CD14-positive monocyte (primary cell): Measurements from ENCODE around the gene NRG3. TPM values are rescaled to one million over a fixed set of nuclear protein-coding genes. Genes with fewer than 3 reads are reported as not detected.

Source experiments
- DNase-seq, 3 donors: peaks; one replicate each; pipeline ENCODE4 v3.0.0-alpha.2; 2011 to 2022
- H2AFZ ChIP-seq: 2 replicates; pipeline ENCODE4 v1.6.0; 2012; ENCODE audit warnings: mild to moderate bottlenecking, low read depth, low read length, inconsistent platforms; ENCODE audit not compliant: insufficient read depth, poor library complexity, severe bottlenecking
- H3K27ac ChIP-seq, 2 donors: 1 replicate in 1 of 2; 2 replicates in 1 of 2; pipeline ENCODE4 v1.5.1; 2012 to 2013; ENCODE audit warnings: low read length in 2 of 2, control low read depth in 1 of 2, inconsistent platforms in 1 of 2, low read depth in 1 of 2, mild to moderate bottlenecking in 1 of 2
- H3K27me3 ChIP-seq, 2 donors: one replicate each; pipeline versions ENCODE4 v1.6.0 to v1.6.1; 2011 to 2013; ENCODE audit warnings: low read length in 2 of 2; ENCODE audit not compliant: control insufficient read depth in 2 of 2, insufficient read depth in 2 of 2
- H3K36me3 ChIP-seq, 2 donors: replicated peaks in 1 of 2; 1 replicate in 1 of 2; 2 replicates in 1 of 2; pipeline versions ENCODE4 v1.5.1 to v1.6.1; 2012 to 2013; ENCODE audit warnings: low read length in 2 of 2, control low read depth in 1 of 2, inconsistent platforms in 1 of 2, mild to moderate bottlenecking in 1 of 2; ENCODE audit not compliant: insufficient read depth in 2 of 2, control insufficient read depth in 1 of 2
- H3K4me1 ChIP-seq, 2 donors: 1 replicate in 1 of 2; 2 replicates in 1 of 2; pipeline versions ENCODE4 v1.5.1 to v1.6.1; 2012 to 2013; ENCODE audit warnings: low read length in 2 of 2, control low read depth in 1 of 2, inconsistent platforms in 1 of 2, mild to moderate bottlenecking in 1 of 2, moderate library complexity in 1 of 2; ENCODE audit not compliant: insufficient read depth in 2 of 2, control insufficient read depth in 1 of 2
- H3K4me2 ChIP-seq: replicated peaks from 2 replicates; pipeline ENCODE3; 2012; ENCODE audit warnings: low read length, moderate library complexity, mild to moderate bottlenecking; ENCODE audit not compliant: poor library complexity, severe bottlenecking; ENCODE audit errors: extremely low read depth
- H3K4me3 ChIP-seq, 3 experiments: fragments of 200-600 bp in 1 of 3; sonication (generic) in 1 of 3; replicated peaks in 1 of 3; 1 replicate in 2 of 3; 2 replicates in 1 of 3; pipeline ENCODE4 v1.5.1; 2011 to 2013; ENCODE audit warnings: low read length in 3 of 3, mild to moderate bottlenecking in 3 of 3, control low read depth in 2 of 3, low read depth in 2 of 3, inconsistent platforms in 1 of 3, moderate library complexity in 1 of 3
- H3K79me2 ChIP-seq: 2 replicates; pipeline ENCODE4 v1.6.0; 2012; ENCODE audit warnings: mild to moderate bottlenecking, control low read depth, inconsistent platforms, low read length, moderate library complexity; ENCODE audit not compliant: insufficient read depth
- H3K9ac ChIP-seq: 2 replicates; pipeline ENCODE4 v1.6.0; 2017; ENCODE audit warnings: low read length, mild to moderate bottlenecking; ENCODE audit not compliant: insufficient read depth, poor library complexity, severe bottlenecking
- H3K9me3 ChIP-seq, 2 donors: replicated peaks in 1 of 2; 1 replicate in 1 of 2; 2 replicates in 1 of 2; pipeline versions ENCODE4 v1.5.1 to v1.6.1; 2012 to 2013; ENCODE audit warnings: low read length in 2 of 2, control low read depth in 1 of 2; ENCODE audit not compliant: control insufficient read depth in 1 of 2, insufficient read depth in 1 of 2
- H4K20me1 ChIP-seq: 2 replicates; pipeline ENCODE4 v1.6.0; 2012; ENCODE audit warnings: mild to moderate bottlenecking, low read length, control low read depth, moderate library complexity; ENCODE audit not compliant: insufficient read depth
- H3K27ac Mint-ChIP-seq, 7 donors: one replicate each; pipeline ENCODE4 v1.8.0; 2020; ENCODE audit warnings: mild to moderate bottlenecking in 7 of 7, mixed read lengths in 7 of 7, moderate library complexity in 6 of 7, inconsistent platforms in 2 of 7
- H3K27me3 Mint-ChIP-seq, 3 donors: one replicate each; pipeline ENCODE4 v1.8.0; 2021 to 2022; ENCODE audit warnings: low read depth in 3 of 3, mild to moderate bottlenecking in 3 of 3, mixed read lengths in 3 of 3, moderate library complexity in 3 of 3, inconsistent platforms in 1 of 3
- H3K36me3 Mint-ChIP-seq, 2 donors: one replicate each; pipeline ENCODE4 v1.8.0; 2020; ENCODE audit warnings: mixed read lengths in 2 of 2, inconsistent platforms in 1 of 2, mild to moderate bottlenecking in 1 of 2
- H3K4me1 Mint-ChIP-seq: one replicate; pipeline ENCODE4 v1.8.0; 2020; ENCODE audit warnings: mild to moderate bottlenecking, mixed read lengths
- H3K4me3 Mint-ChIP-seq, 2 donors: one replicate each; pipeline ENCODE4 v1.8.0; 2020; ENCODE audit warnings: mild to moderate bottlenecking in 2 of 2, mixed read lengths in 2 of 2, moderate library complexity in 1 of 2
- H3K9me3 Mint-ChIP-seq, 7 donors: one replicate each; pipeline ENCODE4 v1.8.0; 2020 to 2022; ENCODE audit warnings: mixed read lengths in 7 of 7, mild to moderate bottlenecking in 6 of 7, moderate library complexity in 6 of 7, inconsistent platforms in 2 of 7
- CTCF ChIP-seq: fragments of 200-600 bp; IDR thresholded peaks from one replicate; pipeline ENCODE4 v1.8.0; 2022; ENCODE audit warnings: antibody characterized with exemption, mild to moderate bottlenecking
- WGBS: methylation state at CpG from one replicate; pipeline ENCODE4 v1.1.5; 2013; ENCODE audit warnings: missing lambda C conversion rate; ENCODE audit not compliant: insufficient coverage; 5-methylcytosine and 5-hydroxymethylcytosine counted together
- intact Hi-C, 2 donors: fragments of 100-400 bp; cut with micrococcal nuclease; formaldehyde crosslinking; loops; one replicate each; pipeline versions ENCODE4 v1.15.0 to v1.15.1; 2023
- polyA plus RNA-seq, 3 donors: library from polyadenylated mRNA; depleted of rRNA in 1 of 3; unstranded in 2 of 3; stranded (reverse) in 1 of 3; fragments of 300-500 nt in 2 of 3; fragments of >200 nt in 1 of 3; fragmentation: Illumina TruSeq in 2 of 3; gene quantifications; 1 replicate in 2 of 3; 2 replicates in 1 of 3; pipeline ENCODE4 v1.2.3, GENCODE V29; 2012 to 2021

The NRG3 gene
- polyA plus RNA-seq, 3 donors = not detected

GRCh38 chr10:81903472-81903871, 28.5 kb downstream of the NRG3 start:
- TF ChIP-seq CTCF = no peak
- Mint-ChIP-seq H3K4me1 (no peaks in the 10 kb centered on the region), H3K4me3 (no peak overlapping the region), H3K36me3 (no peaks in the 10 kb centered on the region), H3K27ac (no peak overlapping the region), H3K27me3 (peaks cover 0 to 3% (median 2%) of the 10 kb centered on the region in 3 donors), H3K9me3 (peaks cover 0 to 2% (median 0%) of the 10 kb centered on the region in 7 donors)
- no peaks in the 10 kb centered on the region for H3K27me3 ChIP-seq
- 100% methylated on average over 2 of the region's 4 CpGs for WGBS
- no peaks in the 10 kb centered on the region for H3K79me2 ChIP-seq
- H3K36me3 ChIP-seq = no peaks in the 10 kb centered on the region
- no peak overlapping the region for H3K4me2 ChIP-seq
- intact Hi-C loops = no loop called here
- H2AFZ ChIP-seq = no peak overlapping the region
- DNase-seq = no peak
- H3K4me1 ChIP-seq = no peaks in the 10 kb centered on the region
- H3K9me3 ChIP-seq = no peaks in the 10 kb centered on the region
- no peaks in the 10 kb centered on the region for H4K20me1 ChIP-seq
- H3K9ac ChIP-seq = no peak overlapping the region
- no peak overlapping the region for H3K4me3 ChIP-seq
- no peak overlapping the region for H3K27ac ChIP-seq

DNA sequence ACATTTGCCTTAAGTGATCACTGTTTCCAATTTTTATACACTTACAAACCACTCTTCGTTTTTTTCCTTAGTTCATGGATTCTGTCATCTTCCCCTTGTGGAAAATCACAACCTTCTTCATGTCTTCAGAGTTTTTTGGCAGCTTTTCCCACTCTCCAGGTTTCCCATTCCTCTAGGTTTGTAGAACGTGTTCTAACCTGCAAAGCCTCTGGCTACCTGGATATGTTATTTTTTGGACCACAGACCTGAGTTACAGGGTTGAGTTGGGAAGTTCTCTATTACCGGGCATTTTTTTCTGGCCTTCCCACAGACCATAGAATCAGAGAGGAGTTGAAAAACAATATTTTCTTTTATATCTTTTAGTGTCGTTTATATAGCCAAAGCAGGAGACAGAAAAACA, 30.2 kb downstream of the NRG3 start:
- Histone ChIP-seq H2AFZ (no peak overlapping the region), H3K9me3 (no peaks in the 10 kb centered on the region), H3K27ac (no peak overlapping the region), H3K27me3 (no peaks in the 10 kb centered on the region), H3K4me3 (no peak overlapping the region), H3K4me1 (no peaks in the 10 kb centered on the region), H3K79me2 (no peaks in the 10 kb centered on the region), H4K20me1 (no peaks in the 10 kb centered on the region), H3K4me2 (no peak overlapping the region), H3K36me3 (no peaks in the 10 kb centered on the region), H3K9ac (no peak overlapping the region)
- Mint-ChIP-seq H3K27me3 (peaks cover 0 to 2% (median 2%) of the 10 kb centered on the region in 3 donors), H3K27ac (no peak overlapping the region), H3K4me1 (no peaks in the 10 kb centered on the region), H3K9me3 (peaks cover 0 to 3% (median 0%) of the 10 kb centered on the region in 7 donors), H3K36me3 (no peaks in the 10 kb centered on the region), H3K4me3 (no peak overlapping the region)
- intact Hi-C loops = no loop called here
- no peak for DNase-seq
- no peak for TF ChIP-seq CTCF
- 90% methylated on average over 1 of the region's 4 CpGs for WGBS
